COLO668 (cell line): ENCODE data around the gene EFNB1.

Experiments
- DNase-seq: peaks from one replicate; lab custom pipeline; 2025; ENCODE audit not compliant: unreplicated experiment; lab: John Stamatoyannopoulos, UW

EFNB1 gene

DNA sequence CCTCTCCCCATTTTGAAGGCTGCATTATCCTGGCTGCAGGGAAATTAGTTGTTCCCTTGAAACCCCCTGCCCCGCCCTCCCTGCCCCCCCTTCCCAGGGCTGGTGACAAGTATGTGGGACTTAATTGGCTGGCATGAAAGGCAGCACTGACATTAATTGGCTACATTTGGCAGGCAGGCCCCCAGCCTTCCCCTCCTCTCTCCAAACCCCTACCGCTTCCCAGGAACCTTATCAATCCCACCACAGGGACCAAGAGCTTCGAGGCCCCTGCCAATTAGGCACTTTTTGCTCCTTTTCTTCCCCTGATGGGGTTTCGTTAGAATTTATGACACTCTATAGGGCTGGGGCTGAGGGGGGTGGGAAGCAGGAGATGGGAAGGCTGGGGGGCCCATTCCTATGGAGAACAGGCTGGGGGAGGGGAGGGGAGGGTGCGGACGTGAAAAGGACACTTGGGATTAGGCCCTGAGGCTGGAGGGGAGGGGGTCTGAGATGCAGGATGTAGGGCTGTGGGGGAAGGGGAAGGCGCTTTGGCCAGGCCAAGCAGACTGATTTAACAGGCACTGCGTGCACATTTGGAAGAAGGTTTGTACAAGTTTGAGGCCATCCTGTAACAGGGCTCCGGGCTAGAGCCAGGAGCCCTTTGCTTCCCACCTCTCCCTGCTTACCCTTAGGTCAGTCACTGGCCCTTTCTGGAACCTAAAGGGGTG is 52.2 kb downstream of the EFNB1 start:
- no peak for DNase-seq

DNA sequence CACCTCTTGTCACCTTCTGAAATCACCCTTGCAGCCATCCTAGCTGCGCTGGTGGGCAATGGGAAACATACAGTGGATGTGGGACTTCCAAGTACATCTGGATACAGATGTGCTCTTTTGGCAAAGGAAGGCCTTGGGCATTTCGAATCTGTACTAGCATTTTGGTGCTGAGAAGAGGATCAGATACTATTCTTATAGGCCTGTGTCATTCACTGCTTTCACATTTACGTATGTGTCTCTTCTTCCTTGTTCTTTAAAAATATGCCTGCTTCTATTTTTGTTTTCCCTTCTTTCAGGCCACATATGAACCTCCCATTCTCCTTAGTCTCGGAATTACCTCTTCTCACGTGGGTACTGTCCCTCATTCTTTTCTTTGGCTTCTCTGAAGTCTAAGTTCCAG is 53.1 kb downstream of the EFNB1 start:
- no peak for DNase-seq

DNA sequence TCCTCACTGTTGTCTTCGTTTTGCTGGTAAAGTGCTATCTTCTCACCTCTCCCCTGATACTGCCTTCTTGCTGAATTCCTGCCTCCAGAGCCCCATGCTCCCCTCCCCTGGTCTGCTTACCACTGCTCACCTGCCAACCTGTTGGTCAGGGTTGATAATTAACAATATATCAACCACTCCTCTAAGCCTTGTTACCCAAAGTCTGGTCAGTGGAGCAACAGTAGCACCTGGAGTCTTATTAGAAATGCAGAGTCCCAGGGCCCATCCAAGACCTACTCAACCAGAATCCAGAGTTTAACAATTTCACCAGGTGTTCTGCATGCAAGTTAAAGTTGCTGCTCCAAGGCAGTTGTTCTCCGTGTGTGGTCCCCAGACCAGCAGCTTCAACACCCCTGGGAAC is 55.0 kb downstream of the EFNB1 start:
- DNase-seq, result no peak

DNA sequence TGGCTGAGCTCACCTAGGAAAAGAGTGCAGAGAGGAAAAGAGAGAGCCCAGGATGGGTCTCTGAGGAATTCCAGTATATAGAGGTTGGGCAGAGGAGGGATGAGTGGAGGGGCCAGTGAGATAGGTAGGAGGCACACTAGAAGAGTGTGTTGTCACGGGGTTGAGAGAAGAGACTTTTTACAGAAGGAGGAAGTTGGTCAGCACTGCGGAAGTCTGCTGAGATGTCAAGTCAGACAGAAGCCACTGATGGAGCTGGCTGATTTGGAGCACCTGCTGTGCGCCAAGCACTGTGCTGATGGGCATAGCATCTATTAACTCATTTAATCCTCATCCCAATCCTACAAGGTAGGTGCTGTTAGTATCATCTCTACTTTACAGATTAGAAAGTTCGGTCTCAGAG is 60.4 kb downstream of the EFNB1 start:
- DNase-seq, result no peak
